Progenitor cell of endocrine pancreas (in vitro differentiated cells): ENCODE data around the gene PRR15L. TPM values are rescaled to one million over a fixed set of nuclear protein-coding genes. Genes with fewer than 3 reads are reported as not detected.

ENCODE experiments used
- DNase-seq: peaks from one replicate; pipeline ENCODE4 v3.0.0; 2021; ENCODE audit warnings: low spot score; ENCODE audit not compliant: unreplicated experiment
- H3K27ac Mint-ChIP-seq: 2 replicates; pipeline ENCODE4 v1.8.0; 2021; ENCODE audit warnings: mild to moderate bottlenecking, moderate library complexity, mixed read lengths
- H3K27me3 Mint-ChIP-seq: 2 replicates; pipeline ENCODE4 v1.8.0; 2021; ENCODE audit warnings: mixed read lengths
- H3K36me3 Mint-ChIP-seq: 2 replicates; pipeline ENCODE4 v1.8.0; 2022; ENCODE audit warnings: mixed read lengths; ENCODE audit not compliant: insufficient read depth
- H3K4me1 Mint-ChIP-seq: 2 replicates; pipeline ENCODE4 v1.8.0; 2021; ENCODE audit warnings: low read depth, mixed read lengths
- H3K4me3 Mint-ChIP-seq: 2 replicates; pipeline ENCODE4 v1.8.0; 2021; ENCODE audit warnings: low read depth, mild to moderate bottlenecking, moderate library complexity, mixed read lengths
- H3K9me3 Mint-ChIP-seq: 2 replicates; pipeline ENCODE4 v1.8.0; 2021; ENCODE audit warnings: low read depth, mixed read lengths
- total RNA-seq: library from RNA; stranded (reverse); gene quantifications from 2 replicates; pipeline ENCODE4 v1.2.1, GENCODE V29; 2021
- TF ChIP-seq, protein P1 (sequence below): fragments of 200-600 bp; sonication (generic); IDR thresholded peaks from one replicate; pipeline ENCODE4 v1.5.0; 2021; ENCODE audit warnings: antibody characterized with exemption, mild to moderate bottlenecking; ENCODE audit not compliant: unreplicated experiment

PRR15L gene
- total RNA-seq, 1 donor from 2014 or later = 36.1 TPM

DNA sequence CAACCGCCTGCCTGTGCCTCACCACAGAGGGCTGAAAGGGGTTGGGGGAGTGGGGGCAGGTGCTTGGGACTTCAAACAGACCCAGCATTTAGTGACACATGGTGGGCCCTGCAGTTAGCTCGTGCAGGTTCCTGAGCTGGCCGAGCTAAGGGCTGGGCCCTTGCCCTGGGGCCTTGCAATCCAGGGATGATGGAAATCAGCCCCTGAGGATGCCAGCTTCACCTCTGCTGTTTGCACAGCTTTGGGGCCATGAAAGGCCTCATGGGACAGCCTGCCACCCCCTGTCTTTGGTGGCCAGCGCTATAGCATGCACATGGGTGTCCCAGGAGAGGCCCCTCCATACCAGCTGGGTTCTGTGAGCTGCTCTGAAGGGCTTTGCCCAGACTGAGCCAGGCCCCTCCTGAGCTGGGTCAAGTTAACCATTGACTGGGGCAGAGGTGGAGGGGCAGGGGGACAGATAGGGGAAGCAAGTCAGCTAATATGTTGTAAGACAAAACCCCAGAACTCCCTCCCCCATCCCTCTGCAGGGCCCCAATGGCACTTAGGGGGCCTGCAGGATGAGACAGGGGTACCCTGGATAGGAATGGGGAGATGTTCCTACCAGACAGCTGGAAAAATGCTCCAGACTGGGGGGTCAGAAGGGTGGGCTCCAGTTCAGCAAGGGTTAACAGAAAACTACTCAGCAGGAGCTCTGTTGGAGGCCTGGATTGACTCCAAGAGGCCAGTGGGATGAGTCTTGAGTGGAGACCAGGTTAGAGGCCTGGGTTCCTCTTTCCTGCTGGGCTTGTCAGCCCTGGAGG, 692 bp downstream of the PRR15L start:
- Mint-ChIP-seq H3K9me3 (no peaks in the 10 kb centered on the region), H3K27ac (peak overlapping the region; percentile 97), H3K4me1 (peaks cover 55% of the 10 kb centered on the region), H3K27me3 (no peaks in the 10 kb centered on the region), H3K36me3 (peaks cover 6% of the 10 kb centered on the region), H3K4me3 (peak overlapping the region; percentile 80)
- no peak for DNase-seq
- TF ChIP-seq, protein P1, sequence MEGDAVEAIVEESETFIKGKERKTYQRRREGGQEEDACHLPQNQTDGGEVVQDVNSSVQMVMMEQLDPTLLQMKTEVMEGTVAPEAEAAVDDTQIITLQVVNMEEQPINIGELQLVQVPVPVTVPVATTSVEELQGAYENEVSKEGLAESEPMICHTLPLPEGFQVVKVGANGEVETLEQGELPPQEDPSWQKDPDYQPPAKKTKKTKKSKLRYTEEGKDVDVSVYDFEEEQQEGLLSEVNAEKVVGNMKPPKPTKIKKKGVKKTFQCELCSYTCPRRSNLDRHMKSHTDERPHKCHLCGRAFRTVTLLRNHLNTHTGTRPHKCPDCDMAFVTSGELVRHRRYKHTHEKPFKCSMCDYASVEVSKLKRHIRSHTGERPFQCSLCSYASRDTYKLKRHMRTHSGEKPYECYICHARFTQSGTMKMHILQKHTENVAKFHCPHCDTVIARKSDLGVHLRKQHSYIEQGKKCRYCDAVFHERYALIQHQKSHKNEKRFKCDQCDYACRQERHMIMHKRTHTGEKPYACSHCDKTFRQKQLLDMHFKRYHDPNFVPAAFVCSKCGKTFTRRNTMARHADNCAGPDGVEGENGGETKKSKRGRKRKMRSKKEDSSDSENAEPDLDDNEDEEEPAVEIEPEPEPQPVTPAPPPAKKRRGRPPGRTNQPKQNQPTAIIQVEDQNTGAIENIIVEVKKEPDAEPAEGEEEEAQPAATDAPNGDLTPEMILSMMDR = no peak

DNA sequence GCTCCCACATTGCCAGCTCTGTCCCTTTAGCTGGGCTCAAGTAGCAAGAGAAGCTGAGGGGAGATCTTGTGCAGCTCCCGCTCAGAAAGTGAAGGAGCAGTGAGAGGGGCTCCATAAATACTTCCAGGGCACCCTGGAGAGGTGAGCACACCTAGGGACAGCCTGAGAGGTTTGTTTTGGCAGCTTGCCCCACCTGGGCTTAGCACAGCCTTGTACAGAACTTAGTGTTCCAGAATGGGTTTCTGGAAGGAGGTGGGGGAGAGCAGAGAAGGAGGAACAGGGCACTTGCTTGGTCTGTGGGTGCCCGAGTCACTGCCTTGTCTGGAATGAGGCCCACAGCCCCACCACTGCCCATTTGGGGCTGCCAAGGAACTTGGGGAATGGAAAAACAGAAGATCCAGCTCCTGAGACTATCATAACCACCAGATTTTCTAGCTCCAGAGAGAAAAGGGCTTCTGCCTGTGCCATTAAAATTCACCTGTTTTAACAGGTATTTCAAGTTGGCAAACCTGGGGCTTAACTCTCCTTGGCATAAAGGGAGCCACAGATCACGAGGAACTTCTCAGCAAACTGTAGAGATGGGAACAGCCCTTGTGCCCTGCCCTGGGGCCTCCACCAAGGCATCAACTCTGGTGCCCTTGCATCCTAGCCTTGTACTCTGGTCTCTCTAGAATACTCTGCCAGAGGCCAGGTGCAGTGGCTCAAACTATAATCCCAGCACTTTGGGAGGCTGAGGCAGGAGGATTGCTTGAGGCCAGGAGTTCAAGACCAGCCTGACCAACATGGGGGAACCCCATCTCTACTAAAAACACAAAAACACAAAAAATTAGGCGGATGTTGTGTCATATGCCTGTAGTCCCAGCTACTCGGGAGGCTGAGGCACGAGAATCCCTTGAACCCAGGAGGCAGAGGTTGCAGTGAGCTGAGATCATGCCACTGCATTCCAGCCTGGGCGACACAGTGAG, 1.9 kb downstream of the PRR15L start:
- Mint-ChIP-seq H3K36me3 (peaks cover 9% of the 10 kb centered on the region), H3K27ac (no peak overlapping the region), H3K4me3 (peak overlapping the region; percentile 80), H3K4me1 (peaks cover 56% of the 10 kb centered on the region), H3K9me3 (no peaks in the 10 kb centered on the region), H3K27me3 (no peaks in the 10 kb centered on the region)
- no peak for DNase-seq
- TF ChIP-seq, protein P1 = no peak

- H3K36me3 Mint-ChIP-seq = peaks cover 10% of the 10 kb centered on the region
- H3K27ac Mint-ChIP-seq = no peak overlapping the region
- TF ChIP-seq, protein P1 = peak; percentile 19
- no peaks in the 10 kb centered on the region for H3K9me3 Mint-ChIP-seq
- no peak overlapping the region for H3K4me3 Mint-ChIP-seq
- DNase-seq = no peak
- no peaks in the 10 kb centered on the region for H3K27me3 Mint-ChIP-seq
- peaks cover 50% of the 10 kb centered on the region for H3K4me1 Mint-ChIP-seq
Observed at GRCh38 chr17:47953909-47954308, 3.8 kb downstream of the PRR15L start.

DNA sequence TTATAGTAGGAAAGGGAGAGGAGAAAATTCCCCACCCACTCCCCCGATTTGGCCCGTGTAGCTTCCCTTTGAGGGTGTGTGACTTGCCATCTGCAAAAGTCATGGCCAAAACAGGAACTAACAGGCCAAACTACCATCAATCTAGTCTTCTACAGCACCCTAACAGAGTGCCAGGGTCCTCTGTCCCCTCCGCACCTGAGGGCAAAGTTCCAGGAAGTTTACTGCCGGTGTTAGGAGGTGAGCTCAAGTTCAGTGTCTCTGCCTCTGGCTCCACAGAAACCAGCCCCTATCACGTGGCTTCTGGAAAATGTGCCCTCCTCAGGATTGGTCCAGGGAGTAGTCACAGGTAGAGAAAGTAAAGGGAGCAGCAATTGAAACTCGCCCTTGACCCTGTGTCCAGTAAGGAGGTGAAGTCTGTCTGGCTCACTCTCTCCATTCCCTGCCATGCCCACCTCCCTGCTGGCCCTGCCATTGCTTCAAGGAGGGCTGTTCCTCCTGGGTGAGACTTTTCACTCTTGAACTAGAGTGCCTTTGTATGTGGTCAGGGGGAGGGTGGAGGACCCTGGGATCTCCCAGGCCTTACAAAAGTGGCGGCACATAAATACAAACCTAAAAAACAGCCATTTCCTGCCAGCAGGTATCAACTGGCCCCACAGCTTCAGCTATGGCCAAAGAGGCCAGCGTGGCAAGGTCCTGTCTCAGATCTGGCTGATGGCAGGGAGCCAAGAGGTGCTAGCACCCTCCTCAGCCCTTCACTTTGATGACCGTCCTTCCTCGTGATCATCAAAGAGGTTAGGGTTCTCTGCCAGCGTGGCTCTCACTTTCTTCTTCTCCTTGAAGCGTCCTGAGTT, 5.3 kb downstream of the PRR15L start:
- no peaks in the 10 kb centered on the region for H3K27me3 Mint-ChIP-seq
- H3K36me3 Mint-ChIP-seq = peaks cover 10% of the 10 kb centered on the region
- H3K9me3 Mint-ChIP-seq = no peaks in the 10 kb centered on the region
- TF ChIP-seq, protein P1 = no peak
- H3K27ac Mint-ChIP-seq = no peak overlapping the region
- peaks cover 40% of the 10 kb centered on the region for H3K4me1 Mint-ChIP-seq
- DNase-seq = no peak
- no peak overlapping the region for H3K4me3 Mint-ChIP-seq
